Fibroblast of peridontal ligament (primary cell): ENCODE results near the gene ZNF674.
"Not testable (repeated sequence)": the region's sequence is repeated elsewhere in the genome, so short reads cannot be mapped to it uniquely, and the experiment has no call there.

Experiments used
- DNase-seq: peaks from one replicate; pipeline ENCODE4 v3.0.0-alpha.2; 2010; ENCODE audit errors: extremely low read depth

ZNF674 gene

DNA sequence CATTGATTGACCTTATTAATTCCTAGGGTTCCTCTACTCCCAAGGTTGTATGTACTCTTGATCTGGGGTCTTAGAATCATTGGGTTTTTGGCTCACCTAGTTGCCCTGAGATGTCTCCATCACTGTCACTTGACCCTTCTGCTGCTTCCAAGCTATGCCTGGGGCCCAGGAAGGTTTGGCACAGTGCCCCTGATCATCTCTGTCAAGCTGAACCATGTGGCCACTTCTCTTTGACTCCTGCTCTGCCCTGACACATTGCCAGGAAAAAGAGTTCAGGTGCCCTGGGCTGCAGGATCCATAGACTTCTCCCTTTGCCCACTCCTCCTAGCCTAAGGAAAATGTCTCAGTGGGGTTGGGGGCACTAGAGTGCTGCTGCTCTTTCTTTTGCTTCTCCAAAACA lies 24.4 kb upstream of the ZNF674 start:
- no peak for DNase-seq

DNA sequence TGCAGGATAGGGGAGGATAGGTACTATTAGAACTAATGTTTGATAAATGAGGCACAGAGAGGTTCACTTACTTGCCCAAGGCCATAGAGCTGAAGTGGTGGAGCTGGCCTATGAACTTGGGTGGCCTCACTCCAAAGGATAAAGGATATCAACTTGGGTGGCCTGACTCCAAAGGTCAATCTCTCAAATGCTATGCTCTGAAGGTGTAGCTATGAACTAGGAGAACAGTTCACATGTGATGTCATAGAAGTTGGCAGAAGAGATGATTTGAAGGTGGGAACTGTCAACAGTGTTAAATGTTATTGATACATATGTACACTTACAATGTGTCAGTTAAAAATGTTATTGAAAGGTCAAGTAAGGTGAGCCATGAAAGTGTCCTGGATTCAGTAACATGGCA lies 22.2 kb upstream of the ZNF674 start:
- DNase-seq, result no peak

DNA sequence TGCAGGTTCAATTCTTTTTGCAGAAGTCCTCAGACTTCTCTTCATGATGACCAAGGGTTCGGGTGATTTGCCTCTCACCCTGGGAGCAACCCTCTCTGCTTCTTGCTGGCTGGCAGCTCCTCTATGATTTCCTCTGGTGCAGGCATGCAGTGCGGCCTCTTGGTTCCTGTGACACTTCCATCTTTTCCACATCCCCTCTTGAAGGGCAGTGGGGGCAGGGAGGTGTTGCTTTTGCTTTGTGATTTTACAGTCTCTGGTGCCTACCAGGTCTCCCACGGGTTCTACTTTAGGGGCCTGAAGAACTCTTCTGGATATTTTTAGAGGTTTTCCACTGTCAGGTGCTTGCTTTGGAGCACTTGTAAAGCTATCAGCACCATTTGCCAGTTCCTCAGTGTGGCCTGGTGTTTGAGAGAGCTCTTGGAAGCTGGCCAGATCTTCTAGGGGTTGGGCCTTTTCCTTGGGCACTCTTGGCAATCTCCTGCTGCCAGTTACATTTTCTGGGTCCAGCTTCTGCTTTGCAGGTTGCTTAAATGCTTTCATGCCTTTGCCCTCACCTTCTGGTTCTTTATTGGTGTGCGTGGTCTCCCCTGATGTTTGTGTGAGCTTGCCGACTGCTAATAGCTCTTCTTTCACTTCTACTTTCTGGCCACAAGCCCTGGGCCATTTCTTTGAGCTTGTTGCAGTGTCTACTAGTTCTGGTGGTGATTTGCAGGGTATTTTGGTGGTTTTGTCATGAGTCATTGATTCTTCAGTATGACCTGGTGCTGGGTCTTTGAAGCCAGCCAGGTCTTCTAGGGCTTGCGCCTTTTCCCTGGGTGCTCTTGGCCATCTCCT lies 16.8 kb upstream of the ZNF674 start:
- DNase-seq, result no peak

GRCh38 chrX:46559062-46559461 lies 13.8 kb upstream of the ZNF674 start:
- DNase-seq, result no peak

DNA sequence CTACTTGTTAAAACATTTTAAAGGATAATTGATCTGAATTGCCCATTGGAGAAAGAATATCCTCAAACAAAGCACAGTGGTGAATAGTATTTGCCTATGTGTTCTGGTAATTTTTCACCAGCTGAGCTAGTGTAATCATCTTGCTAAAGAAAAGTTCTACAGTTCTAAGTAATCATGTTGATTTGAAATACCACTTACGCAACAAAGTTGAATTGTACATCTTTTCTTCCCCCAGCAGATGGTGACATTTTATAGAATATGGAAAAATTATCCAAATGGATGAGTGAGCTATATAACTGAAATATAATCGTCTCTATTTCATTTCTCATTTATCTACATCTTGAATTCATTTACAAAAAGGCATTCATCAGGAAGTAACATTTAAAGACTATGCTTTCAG lies 9.7 kb upstream of the ZNF674 start:
- peak; percentile 83 for DNase-seq

DNA sequence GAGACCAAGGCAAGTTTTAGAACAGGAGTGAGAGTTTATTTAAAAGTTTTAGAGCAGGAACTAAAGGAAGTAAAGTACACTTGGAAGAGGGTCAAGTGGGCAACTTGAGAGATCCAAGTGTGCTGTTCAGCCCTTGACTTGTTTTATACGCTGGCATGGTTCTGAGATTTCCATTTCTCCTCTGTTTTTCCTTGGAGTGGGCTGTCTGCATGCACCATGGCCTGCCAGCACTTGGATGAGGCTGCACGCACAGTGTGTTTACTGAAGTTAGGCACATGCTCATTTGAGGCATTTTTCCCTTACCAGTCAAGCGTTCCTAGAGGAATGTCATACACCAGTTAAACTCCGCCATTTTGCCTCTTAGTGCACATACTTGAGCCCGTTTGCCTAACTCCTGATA lies 8.7 kb upstream of the ZNF674 start:
- no peak for DNase-seq

DNA sequence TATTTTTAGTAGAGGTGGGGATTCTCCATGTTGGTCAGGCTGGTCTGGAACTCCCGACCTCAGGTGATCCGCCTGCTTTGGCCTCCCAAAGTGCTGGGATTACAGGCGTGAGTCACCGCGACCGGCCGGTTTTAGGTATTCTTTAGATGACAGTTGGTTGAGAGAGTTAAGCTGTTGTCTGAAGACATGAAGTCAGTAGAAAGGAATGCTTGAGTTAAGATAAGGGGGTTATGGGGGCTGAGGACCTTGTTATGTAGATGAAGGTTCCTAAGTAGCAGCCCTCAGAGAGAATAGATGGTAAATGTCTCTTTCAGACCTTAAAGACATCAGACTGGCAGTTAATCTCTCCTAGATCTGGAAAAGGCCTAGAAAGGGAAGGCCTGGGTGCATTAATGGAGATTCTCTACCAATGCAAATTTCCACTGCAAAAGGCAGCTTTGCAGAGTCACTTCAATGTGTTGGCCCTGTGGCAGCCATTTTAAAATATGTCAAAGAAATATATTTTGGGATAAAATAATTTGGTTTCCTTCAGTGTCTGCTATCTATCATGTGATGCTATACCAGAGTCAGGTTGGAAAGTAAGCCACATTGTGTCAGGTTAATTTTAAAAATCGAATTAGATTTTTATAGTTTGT lies 6.4 kb upstream of the ZNF674 start:
- DNase-seq, result no peak

GRCh38 chrX:46549914-46550313 lies 4.7 kb upstream of the ZNF674 start:
- no peak for DNase-seq

GRCh38 chrX:46547857-46548256 lies 2.6 kb upstream of the ZNF674 start:
- peak; percentile 71 for DNase-seq

DNA sequence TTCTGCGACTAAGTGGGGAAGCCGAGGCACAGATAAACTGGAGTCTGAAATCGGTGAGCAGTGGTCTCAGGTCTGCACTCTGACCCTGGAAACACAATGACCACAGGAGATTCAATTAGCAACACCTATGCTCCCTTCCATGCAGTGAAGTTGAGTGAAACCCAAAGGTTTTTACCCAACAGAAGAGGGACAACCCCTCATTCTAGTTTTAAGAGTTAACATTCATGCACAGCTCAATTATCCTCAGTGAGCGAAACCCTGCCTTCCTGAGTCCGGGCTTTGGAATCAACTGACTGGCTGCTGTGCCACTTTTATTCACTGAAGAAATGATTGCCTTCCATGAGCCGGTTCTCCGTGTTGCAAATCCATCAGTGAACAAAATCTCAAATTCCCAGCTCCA lies 694 bp downstream of the ZNF674 start:
- not testable (repeated sequence) for DNase-seq

GRCh38 chrX:46543441-46543840 lies 1.8 kb downstream of the ZNF674 start:
- DNase-seq, result no peak

DNA sequence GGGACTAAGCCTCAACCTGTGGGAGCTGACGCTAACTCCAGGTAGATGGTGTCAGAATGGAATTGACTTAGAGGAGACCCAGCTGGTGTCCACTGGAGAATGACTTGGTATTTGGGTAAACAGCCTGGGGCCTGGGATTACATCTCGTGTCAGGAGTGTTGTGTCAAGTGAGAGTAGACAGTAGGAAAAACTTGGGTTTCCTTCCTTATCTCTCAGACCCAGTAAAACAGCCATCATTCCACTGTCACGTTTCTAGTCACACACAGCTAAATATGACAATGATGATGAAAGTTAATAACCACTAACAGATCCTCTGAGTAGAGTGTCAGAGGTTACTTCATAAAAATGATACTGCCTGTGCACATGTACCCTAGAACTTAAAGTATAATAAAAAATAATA lies 13.8 kb downstream of the ZNF674 start:
- DNase-seq, result no peak

DNA sequence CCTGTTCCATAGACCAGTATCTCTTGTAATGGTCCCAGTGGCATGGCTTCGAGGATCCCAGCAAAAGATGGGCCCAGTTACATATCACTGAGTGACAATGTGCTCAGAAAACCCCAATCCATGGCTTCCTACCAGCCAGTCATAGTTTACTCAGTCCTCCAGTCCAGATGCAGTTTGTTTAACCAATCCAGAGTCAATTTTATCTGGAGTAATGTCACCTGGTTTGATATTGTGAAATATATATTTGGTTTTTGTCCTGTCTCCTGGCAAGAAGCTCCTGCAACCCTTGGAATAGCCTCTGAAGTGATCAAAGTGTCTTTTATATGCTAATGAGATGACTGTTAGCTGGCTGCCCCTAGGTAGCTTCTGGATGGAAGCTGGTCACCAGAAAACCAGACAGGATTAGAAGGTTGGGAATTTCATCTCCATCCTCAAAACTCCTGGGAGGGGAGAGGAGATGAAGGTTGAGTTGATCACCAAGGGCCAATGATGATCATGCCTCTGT lies 14.8 kb downstream of the ZNF674 start:
- DNase-seq, result not testable (repeated sequence)

DNA sequence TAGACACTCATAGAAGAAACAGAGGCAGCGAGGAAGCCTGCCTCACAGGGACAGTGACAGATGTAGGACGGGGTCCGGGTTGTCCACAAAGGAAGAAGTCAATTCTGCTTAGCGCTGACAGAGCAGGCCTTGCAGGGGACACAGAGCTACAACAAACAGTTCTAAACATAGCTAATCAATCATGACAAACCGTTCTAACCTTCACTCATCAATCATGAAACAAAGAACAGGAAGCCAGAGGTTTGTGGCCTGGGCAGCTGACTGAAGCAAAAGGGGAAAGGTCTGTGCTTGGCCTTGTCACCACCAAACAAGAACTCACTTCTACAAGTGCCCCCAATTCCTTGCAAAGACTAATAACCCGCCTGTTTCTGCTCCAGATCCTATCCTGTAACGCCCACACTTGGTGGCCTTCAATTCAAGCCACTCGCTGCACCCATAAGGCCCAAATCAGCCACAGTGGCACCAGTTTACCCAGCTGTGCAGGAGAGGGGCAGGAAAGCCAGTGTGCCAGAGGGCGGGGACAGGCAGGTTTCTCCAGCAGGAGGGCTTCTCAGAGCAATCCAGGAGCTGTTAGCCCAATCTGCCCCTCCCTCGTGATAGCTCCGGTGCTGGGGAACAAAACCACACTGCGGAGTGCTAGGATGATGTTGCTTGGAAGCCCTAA lies 15.3 kb downstream of the ZNF674 start:
- not testable (repeated sequence) for DNase-seq

- DNase-seq, result not testable (repeated sequence)
Measured at GRCh38 chrX:46528640-46529039, 16.6 kb downstream of the ZNF674 start.

DNA sequence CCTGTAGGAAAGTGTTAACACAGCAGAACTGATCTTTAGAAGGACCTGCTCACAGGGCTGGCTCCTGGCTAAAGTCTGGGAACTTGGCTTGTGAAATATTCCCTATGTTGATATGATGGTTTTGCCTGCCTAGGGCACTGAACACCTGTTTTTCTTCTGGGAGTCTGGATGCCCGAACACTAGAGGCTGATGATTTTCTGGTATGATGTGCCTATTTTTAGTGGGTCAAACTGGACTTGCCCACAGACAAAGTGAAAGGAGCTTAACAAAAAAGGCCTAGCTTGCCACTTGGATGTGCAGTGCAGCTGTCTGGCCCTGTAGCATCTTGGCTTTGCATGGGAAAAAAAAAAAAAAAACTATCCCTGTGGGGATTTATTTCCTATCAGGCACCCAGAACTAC lies 39.1 kb downstream of the ZNF674 start:
- DNase-seq, result no peak

GRCh38 chrX:46502848-46503247 lies 42.4 kb downstream of the ZNF674 start:
- no peak for DNase-seq

DNA sequence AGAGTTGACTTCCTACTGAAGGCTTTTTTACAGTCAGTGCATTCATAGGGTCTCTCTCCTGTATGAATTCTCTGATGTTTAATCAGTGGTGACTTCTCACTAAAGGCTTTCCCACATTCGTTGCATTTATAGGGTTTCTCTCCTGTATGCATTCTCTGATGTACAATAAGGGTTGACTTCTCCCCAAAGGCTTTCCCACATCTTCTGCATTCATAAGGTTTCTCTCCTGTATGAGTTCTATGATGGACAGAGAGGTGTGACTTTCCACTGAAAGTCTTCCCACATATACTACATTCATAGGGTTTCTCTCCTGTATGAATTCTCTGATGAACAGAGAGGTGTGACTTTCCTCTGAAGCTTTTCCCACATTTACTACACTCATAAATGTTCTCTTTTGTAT lies 45.2 kb downstream of the ZNF674 start:
- DNase-seq, result no peak

DNA sequence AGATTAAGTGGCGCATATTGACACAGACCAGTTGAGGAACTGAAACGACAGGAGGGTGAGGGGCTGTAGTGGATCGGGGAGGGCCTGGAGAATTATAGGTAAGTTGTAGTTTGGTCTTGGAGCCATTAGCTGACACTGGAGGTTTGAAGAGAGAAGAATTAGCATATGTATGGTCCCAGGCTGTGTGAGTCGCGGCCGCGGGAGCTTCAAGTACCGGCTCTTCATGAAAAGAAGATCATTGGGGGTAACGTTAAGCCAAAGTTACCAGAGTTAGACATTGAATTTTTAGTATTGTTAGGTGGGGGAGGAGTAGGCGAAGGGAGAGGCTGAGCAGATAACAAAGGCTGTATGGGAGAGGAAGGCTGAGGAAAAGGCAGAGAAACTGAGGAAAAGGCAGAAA lies 56.5 kb downstream of the ZNF674 start:
- DNase-seq, result no peak

DNA sequence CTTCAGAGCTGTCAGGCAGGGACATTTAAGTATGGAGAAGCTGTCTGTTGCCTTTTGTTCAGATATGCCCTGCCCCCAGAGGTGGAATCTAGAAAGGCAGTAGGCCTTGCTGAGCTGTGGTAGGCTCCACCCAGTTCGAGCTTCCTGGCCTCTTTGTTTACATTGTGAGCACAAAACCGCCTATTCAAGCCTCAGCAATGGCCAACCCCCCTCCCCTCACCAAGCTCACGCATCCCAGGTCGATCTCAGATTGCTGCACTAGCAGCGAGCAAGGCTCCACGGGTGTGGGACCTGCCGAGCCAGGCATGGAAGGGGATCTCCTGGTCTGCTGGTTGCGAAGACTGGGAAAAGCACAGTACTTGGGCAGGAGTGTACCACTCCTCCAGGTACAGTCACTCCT lies 59.3 kb downstream of the ZNF674 start:
- DNase-seq, result no peak

DNA sequence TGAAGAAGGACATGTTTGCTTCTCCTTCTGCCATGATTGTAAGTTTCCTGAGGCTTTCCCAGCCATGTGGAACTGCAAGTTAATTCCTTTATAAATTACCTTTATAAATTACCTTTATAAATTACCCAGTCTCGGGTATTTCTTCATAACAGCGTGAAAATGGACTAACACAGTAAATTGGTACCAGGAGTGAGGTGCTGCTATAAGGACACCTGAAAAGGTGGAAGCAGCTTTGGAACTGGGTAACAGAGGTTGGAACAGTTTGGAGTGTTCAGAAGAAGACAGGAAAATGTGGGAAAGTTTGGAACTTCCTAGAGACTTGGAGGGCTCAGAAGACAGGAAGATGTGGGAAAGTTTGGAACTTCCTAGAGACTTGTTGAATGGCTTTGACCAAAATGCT lies 66.6 kb downstream of the ZNF674 start:
- not testable (repeated sequence) for DNase-seq

GRCh38 chrX:46477435-46477834 lies 67.8 kb downstream of the ZNF674 start:
- DNase-seq, result peak; percentile 24

DNA sequence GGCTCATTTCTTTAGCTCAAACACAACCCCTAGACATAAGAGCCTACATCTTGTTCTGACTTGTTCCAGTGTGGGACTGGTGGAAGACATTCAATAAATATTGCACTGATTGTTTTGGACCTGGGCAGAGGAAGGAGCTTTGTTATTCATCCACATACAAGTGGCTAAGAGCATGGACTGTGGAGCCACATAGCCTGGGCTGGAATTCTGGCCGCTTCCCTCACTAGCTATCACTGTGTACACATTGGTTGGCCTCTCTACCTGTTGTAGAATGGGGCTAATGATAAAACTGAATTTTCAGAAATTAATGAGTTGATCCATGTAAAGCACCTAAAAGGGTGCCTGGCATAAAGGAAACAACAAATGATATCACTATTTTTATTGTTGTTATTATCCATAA lies 80.0 kb downstream of the ZNF674 start:
- DNase-seq, result no peak
